AG04449 (cell line): ENCODE results near the gene TFEB.

Source experiments
- CTCF ChIA-PET: fragments of 350-600 bp; formaldehyde crosslinking; extraction: SDS; loops from one replicate; lab custom pipeline; 2021; ENCODE audit warnings: antibody characterized with exemption; lab: Yijun Ruan, JAX
- POLR2A ChIA-PET: fragments of 400-600, 350-600 bp; formaldehyde crosslinking; extraction: SDS; loops from one replicate; lab custom pipeline; 2020; ENCODE audit warnings: antibody characterized with exemption, inconsistent platforms; lab: Yijun Ruan, JAX
- DNase-seq: peaks from one replicate; pipeline ENCODE4 v3.0.0-alpha.2; 2010; ENCODE audit warnings: low read depth, low spot score
- H3K4me3 ChIP-seq: 2 replicates; pipeline ENCODE4 v1.5.1; 2011; ENCODE audit warnings: low read depth, mild to moderate bottlenecking, control low read depth, low read length
- CTCF ChIP-seq: IDR thresholded peaks from one replicate; pipeline ENCODE4 v1.5.1; 2011; ENCODE audit warnings: mild to moderate bottlenecking, moderate library complexity, low read length, control low read depth, inconsistent platforms; ENCODE audit not compliant: insufficient read depth; ENCODE audit errors: missing control alignments

Gene TFEB

GRCh38 chr6:41642090-41642959, 93.1 kb downstream of the TFEB start:
- CTCF ChIA-PET, result no interaction called here
- DNase-seq, result no peak
- POLR2A ChIA-PET, result no interaction called here
- TF ChIP-seq CTCF, result no peak
- no peak overlapping the region for H3K4me3 ChIP-seq

GRCh38 chr6:41641352-41641925, 94.0 kb downstream of the TFEB start:
- no peak overlapping the region for H3K4me3 ChIP-seq
- no peak for DNase-seq
- ChIA-PET POLR2A (no interaction called here), CTCF (no interaction called here)
- TF ChIP-seq CTCF, result no peak

GRCh38 chr6:41640426-41640825, 95.0 kb downstream of the TFEB start:
- CTCF ChIA-PET, result interaction anchor here (0.9 to 1.6 kb wide), 3 partner anchors 9 to 44 kb away, joined by 3 to 7 read pairs (median 4); no protein-coding TSS in a partner anchor
- H3K4me3 ChIP-seq, result no peak overlapping the region
- no peak for TF ChIP-seq CTCF
- POLR2A ChIA-PET, result no interaction called here
- DNase-seq, result no peak

GRCh38 chr6:41639809-41640371, 95.5 kb downstream of the TFEB start:
- CTCF ChIA-PET, result interaction anchor here (0.8 to 1.6 kb wide), 5 partner anchors 10 to 272 kb away, joined by 3 to 8 read pairs (median 4); no protein-coding TSS in a partner anchor
- TF ChIP-seq CTCF, result no peak
- POLR2A ChIA-PET, result no interaction called here
- peak overlapping the region; percentile 60 for H3K4me3 ChIP-seq
- no peak for DNase-seq

GRCh38 chr6:41638935-41639808, 96.2 kb downstream of the TFEB start:
- H3K4me3 ChIP-seq, result peak overlapping the region; percentile 60
- TF ChIP-seq CTCF, result no peak
- DNase-seq, result no peak
- CTCF ChIA-PET, result interaction anchor here (0.8 to 1.6 kb wide), 5 partner anchors 10 to 271 kb away, joined by 3 to 8 read pairs (median 4); no protein-coding TSS in a partner anchor
- POLR2A ChIA-PET, result interaction anchor here (0.8 kb wide), 1 partner anchor 16 kb away, joined by 3 read pairs; no protein-coding TSS in a partner anchor
